ENCODE results near the gene SETBP1.

The SETBP1 gene

DNA sequence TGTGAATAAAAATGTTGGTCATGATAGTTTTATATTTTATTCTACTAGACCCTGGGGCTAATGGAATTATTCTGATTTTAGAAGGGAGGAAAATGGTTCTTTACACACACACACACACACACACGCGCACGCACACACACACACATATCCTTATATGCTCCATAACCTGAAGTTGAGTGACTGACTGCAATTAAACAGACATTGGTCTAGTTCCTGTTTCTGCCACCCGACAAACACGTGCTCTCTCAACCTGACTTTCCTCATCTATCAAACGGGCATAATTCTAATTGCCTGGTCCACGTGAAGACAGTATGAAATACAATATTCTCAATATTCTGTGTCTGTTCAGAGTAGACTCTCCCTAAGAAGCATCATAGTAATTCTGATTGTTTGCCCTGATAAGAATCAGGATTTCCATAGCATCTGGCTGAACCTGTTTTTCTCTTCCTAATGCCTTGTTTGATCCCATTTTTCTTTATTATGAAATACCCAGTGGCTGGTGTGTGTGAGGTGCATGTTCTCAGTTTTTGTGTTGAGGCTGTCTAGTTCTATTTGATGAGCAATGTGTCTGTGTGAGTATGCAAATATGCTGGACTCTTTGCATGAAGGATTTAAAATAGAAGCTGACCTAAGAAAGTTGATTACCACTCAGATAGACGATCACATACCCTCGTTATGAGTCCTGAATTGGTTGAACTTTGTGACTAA is 51.0 kb downstream of the SETBP1 start:
- Histone ChIP-seq H2AFZ (ENCODE audit: insufficient read depth, low read length, poor library complexity) (no peak overlapping the region), H3K4me2 (ENCODE audit: low read length) (peak overlapping the region; percentile 17), H4K12ac (ENCODE audit: low read depth, low read length) (no peak overlapping the region), H2BK120ac (ENCODE audit: insufficient read depth, low read length, poor library complexity) (peak overlapping the region; percentile 1), H2BK5ac (ENCODE audit: low read depth, low read length, poor library complexity) (peak overlapping the region; percentile 44), H3K4ac (ENCODE audit: low read depth, low read length) (no peak overlapping the region), H3K9me3 (ENCODE audit: insufficient read depth, low read depth, low read length) (no peaks in the 10 kb centered on the region), H4K8ac (ENCODE audit: low read depth, low read length) (no peak overlapping the region), H3K4me1 (ENCODE audit: control insufficient read depth in 1 of 2, insufficient read depth in 2 of 2, low read length in 2 of 2) (peaks cover 24 to 42% of the 10 kb centered on the region in 2 experiments), H3K9ac (ENCODE audit: low read length) (no peak overlapping the region), H4K91ac (ENCODE audit: low read depth, low read length) (peak overlapping the region; percentile 22), H3K79me1 (ENCODE audit: low read length) (peaks cover 22% of the 10 kb centered on the region), H2BK12ac (ENCODE audit: low read length) (no peak overlapping the region), H3K27me3 (ENCODE audit: insufficient read depth, low read length) (no peaks in the 10 kb centered on the region), H3K36me3 (ENCODE audit: control insufficient read depth in 1 of 2, insufficient read depth in 2 of 2, low read length in 2 of 2) (no peaks in the 10 kb centered on the region), H3K79me2 (ENCODE audit: control insufficient read depth, insufficient read depth, low read length, poor library complexity) (peaks cover 9% of the 10 kb centered on the region), H3K27ac (ENCODE audit: low read depth, low read length) (peak overlapping the region; percentile 85), H2AK5ac (ENCODE audit: low read length) (no peak overlapping the region), H3K4me3 (ENCODE audit: low read depth, low read length) (no peak overlapping the region), H3K14ac (ENCODE audit: low read length) (no peak overlapping the region), H3K18ac (ENCODE audit: low read length) (no peak overlapping the region), H3K23ac (ENCODE audit: low read length) (no peak overlapping the region)
- peak; percentile 69 to 96 for DNase-seq
- no CpG with 5 or more reads among the region's 9 CpGs for WGBS (ENCODE audit: extremely low coverage, insufficient coverage, insufficient read length)

DNA sequence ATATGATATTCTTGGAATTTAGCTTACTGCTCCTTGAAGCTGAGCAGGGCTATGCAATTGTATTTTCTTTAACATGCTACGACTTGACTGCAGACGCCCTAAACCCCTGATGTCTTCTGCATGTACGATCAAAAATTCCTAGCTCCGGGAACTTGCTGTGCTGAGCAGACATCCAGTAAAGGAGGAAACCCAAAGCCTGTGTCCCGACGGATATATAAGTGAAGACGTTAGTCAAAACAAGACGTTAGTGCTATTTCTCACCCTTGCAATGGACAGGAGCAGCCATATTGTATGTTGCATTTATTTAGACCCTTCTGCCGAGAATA is 51.5 kb downstream of the SETBP1 start:
- no peak for DNase-seq
- peaks cover 29 to 46% of the 10 kb centered on the region in 2 experiments for H3K4me1 ChIP-seq (ENCODE audit: control insufficient read depth in 1 of 2, insufficient read depth in 2 of 2, low read length in 2 of 2)
- H3K4me3 ChIP-seq (ENCODE audit: low read depth, low read length), result no peak overlapping the region
- H3K36me3 ChIP-seq (ENCODE audit: control insufficient read depth in 1 of 2, insufficient read depth in 2 of 2, low read length in 2 of 2), result no peaks in the 10 kb centered on the region
- no peak overlapping the region for H3K4ac ChIP-seq (ENCODE audit: low read depth, low read length)
- no peak overlapping the region for H2BK120ac ChIP-seq (ENCODE audit: insufficient read depth, low read length, poor library complexity)
- H3K27me3 ChIP-seq (ENCODE audit: insufficient read depth, low read length), result no peaks in the 10 kb centered on the region
- no peak overlapping the region for H3K23ac ChIP-seq (ENCODE audit: low read length)
- H4K12ac ChIP-seq (ENCODE audit: low read depth, low read length), result no peak overlapping the region
- WGBS (ENCODE audit: extremely low coverage, insufficient coverage, insufficient read length), result no CpG with 5 or more reads among the region's 9 CpGs
- peaks cover 24% of the 10 kb centered on the region for H3K79me1 ChIP-seq (ENCODE audit: low read length)
- H3K9me3 ChIP-seq (ENCODE audit: insufficient read depth, low read depth, low read length), result no peaks in the 10 kb centered on the region
- no peak overlapping the region for H2AFZ ChIP-seq (ENCODE audit: insufficient read depth, low read length, poor library complexity)
- H4K91ac ChIP-seq (ENCODE audit: low read depth, low read length), result peak overlapping the region; percentile 20
- no peak overlapping the region for H3K9ac ChIP-seq (ENCODE audit: low read length)
- no peak overlapping the region for H2BK5ac ChIP-seq (ENCODE audit: low read depth, low read length, poor library complexity)
- H4K8ac ChIP-seq (ENCODE audit: low read depth, low read length), result no peak overlapping the region
- H3K27ac ChIP-seq (ENCODE audit: low read depth, low read length), result peak overlapping the region; percentile 57
- H2BK12ac ChIP-seq (ENCODE audit: low read length), result no peak overlapping the region
- H3K14ac ChIP-seq (ENCODE audit: low read length), result no peak overlapping the region
- H2AK5ac ChIP-seq (ENCODE audit: low read length), result no peak overlapping the region
- H3K18ac ChIP-seq (ENCODE audit: low read length), result no peak overlapping the region
- H3K4me2 ChIP-seq (ENCODE audit: low read length), result peak overlapping the region; percentile 17
- peaks cover 9% of the 10 kb centered on the region for H3K79me2 ChIP-seq (ENCODE audit: control insufficient read depth, insufficient read depth, low read length, poor library complexity)

DNA sequence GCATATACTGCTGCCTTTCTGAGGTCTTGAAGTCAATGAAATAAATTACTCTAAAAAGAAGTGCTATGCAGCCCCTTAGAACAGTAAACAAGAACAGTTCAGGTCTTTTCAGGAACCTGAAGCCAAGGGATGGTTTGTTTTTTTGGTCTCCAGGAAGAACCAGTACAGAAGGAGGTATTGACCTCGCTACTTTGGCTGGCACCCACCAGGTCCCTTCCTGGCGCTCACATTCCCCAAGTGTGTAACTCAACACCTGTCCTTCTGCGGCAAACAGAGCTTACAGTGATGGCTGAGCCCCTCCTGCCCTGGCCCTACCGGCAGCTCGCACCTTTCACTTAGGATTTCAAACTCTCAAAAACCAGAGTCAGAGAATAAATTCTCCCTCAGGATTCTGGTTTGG is 51.9 kb downstream of the SETBP1 start:
- Histone ChIP-seq H3K36me3 (ENCODE audit: control insufficient read depth in 1 of 2, insufficient read depth in 2 of 2, low read length in 2 of 2) (no peaks in the 10 kb centered on the region), H3K14ac (ENCODE audit: low read length) (peak overlapping the region; percentile 97), H3K9me3 (ENCODE audit: insufficient read depth, low read depth, low read length) (no peaks in the 10 kb centered on the region), H3K4me1 (ENCODE audit: control insufficient read depth in 1 of 2, insufficient read depth in 2 of 2, low read length in 2 of 2) (peaks cover 30 to 45% of the 10 kb centered on the region in 2 experiments), H3K4me3 (ENCODE audit: low read depth, low read length) (no peak overlapping the region), H2BK12ac (ENCODE audit: low read length) (peak overlapping the region; percentile 97), H3K23ac (ENCODE audit: low read length) (no peak overlapping the region), H3K4ac (ENCODE audit: low read depth, low read length) (peak overlapping the region; percentile 49), H2BK5ac (ENCODE audit: low read depth, low read length, poor library complexity) (peak overlapping the region; percentile 70), H3K79me1 (ENCODE audit: low read length) (peaks cover 24% of the 10 kb centered on the region), H3K18ac (ENCODE audit: low read length) (peak overlapping the region; percentile 97), H3K4me2 (ENCODE audit: low read length) (no peak overlapping the region), H3K79me2 (ENCODE audit: control insufficient read depth, insufficient read depth, low read length, poor library complexity) (peaks cover 9% of the 10 kb centered on the region), H2AFZ (ENCODE audit: insufficient read depth, low read length, poor library complexity) (no peak overlapping the region), H4K8ac (ENCODE audit: low read depth, low read length) (peak overlapping the region; percentile 70), H3K9ac (ENCODE audit: low read length) (no peak overlapping the region), H3K27ac (ENCODE audit: low read depth, low read length) (peak overlapping the region; percentile 57), H3K27me3 (ENCODE audit: insufficient read depth, low read length) (no peaks in the 10 kb centered on the region), H4K91ac (ENCODE audit: low read depth, low read length) (peak overlapping the region; percentile 84), H2AK5ac (ENCODE audit: low read length) (peak overlapping the region; percentile 99), H4K12ac (ENCODE audit: low read depth, low read length) (no peak overlapping the region), H2BK120ac (ENCODE audit: insufficient read depth, low read length, poor library complexity) (peak overlapping the region; percentile 90)
- no CpG with 5 or more reads among the region's 5 CpGs for WGBS (ENCODE audit: extremely low coverage, insufficient coverage, insufficient read length)
- no peak for DNase-seq

DNA sequence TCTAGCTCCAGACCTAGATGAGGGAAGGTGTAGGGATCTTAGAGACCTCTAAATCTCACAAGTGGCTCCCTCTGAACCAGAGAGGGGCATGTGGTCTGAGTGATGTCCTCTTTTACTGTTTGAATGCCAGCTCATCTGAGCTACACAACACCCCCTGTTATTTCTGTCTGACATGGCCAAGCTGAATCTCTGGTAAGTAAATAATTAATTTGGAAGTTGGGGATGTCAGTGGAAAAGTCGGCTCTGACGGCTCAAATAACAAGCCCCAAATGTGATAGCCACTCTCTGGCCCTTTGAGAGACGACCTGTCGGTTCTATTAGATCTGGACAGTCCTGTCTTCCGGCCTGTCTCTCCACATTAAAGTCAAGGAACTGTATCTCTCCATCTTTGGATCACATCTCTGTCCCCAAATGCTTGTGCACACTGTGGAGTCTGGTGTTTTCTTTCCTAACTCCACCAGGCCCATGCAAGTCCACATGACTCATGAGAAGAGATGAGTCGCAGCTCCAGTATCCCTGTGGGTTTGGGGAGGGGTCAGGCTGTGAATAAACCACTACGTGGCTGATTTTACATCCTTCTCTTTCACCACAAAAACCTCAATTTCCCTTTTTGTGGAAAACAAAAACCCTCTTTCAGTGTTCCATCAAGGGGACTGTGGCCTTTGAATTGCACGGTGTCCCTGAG is 52.5 kb downstream of the SETBP1 start:
- WGBS (ENCODE audit: extremely low coverage, insufficient coverage, insufficient read length), result no CpG with 5 or more reads among the region's 8 CpGs
- peak overlapping the region; percentile 71 for H4K8ac ChIP-seq (ENCODE audit: low read depth, low read length)
- peak overlapping the region; percentile 64 for H3K4ac ChIP-seq (ENCODE audit: low read depth, low read length)
- H3K18ac ChIP-seq (ENCODE audit: low read length), result no peak overlapping the region
- H2BK120ac ChIP-seq (ENCODE audit: insufficient read depth, low read length, poor library complexity), result peak overlapping the region; percentile 75
- H2AFZ ChIP-seq (ENCODE audit: insufficient read depth, low read length, poor library complexity), result no peak overlapping the region
- H3K27ac ChIP-seq (ENCODE audit: low read depth, low read length), result peak overlapping the region; percentile 57
- peak in 1 of 2 donors; percentile 50 for DNase-seq
- peak overlapping the region; percentile 89 for H2BK12ac ChIP-seq (ENCODE audit: low read length)
- no peaks in the 10 kb centered on the region for H3K36me3 ChIP-seq (ENCODE audit: control insufficient read depth in 1 of 2, insufficient read depth in 2 of 2, low read length in 2 of 2)
- no peak overlapping the region for H3K23ac ChIP-seq (ENCODE audit: low read length)
- H3K4me1 ChIP-seq (ENCODE audit: control insufficient read depth in 1 of 2, insufficient read depth in 2 of 2, low read length in 2 of 2), result peaks cover 30 to 45% of the 10 kb centered on the region in 2 experiments
- H3K9me3 ChIP-seq (ENCODE audit: insufficient read depth, low read depth, low read length), result no peaks in the 10 kb centered on the region
- H3K79me1 ChIP-seq (ENCODE audit: low read length), result peaks cover 24% of the 10 kb centered on the region
- peak overlapping the region; percentile 70 for H2BK5ac ChIP-seq (ENCODE audit: low read depth, low read length, poor library complexity)
- H3K79me2 ChIP-seq (ENCODE audit: control insufficient read depth, insufficient read depth, low read length, poor library complexity), result peaks cover 9% of the 10 kb centered on the region
- H4K91ac ChIP-seq (ENCODE audit: low read depth, low read length), result peak overlapping the region; percentile 84
- H3K9ac ChIP-seq (ENCODE audit: low read length), result no peak overlapping the region
- H3K14ac ChIP-seq (ENCODE audit: low read length), result peak overlapping the region; percentile 97
- no peaks in the 10 kb centered on the region for H3K27me3 ChIP-seq (ENCODE audit: insufficient read depth, low read length)
- H2AK5ac ChIP-seq (ENCODE audit: low read length), result peak overlapping the region; percentile 99
- no peak overlapping the region for H3K4me2 ChIP-seq (ENCODE audit: low read length)
- H3K4me3 ChIP-seq (ENCODE audit: low read depth, low read length), result no peak overlapping the region
- no peak overlapping the region for H4K12ac ChIP-seq (ENCODE audit: low read depth, low read length)
